ENCODE measurements around the gene PGR. TPM values are rescaled to one million over a fixed set of nuclear protein-coding genes. Genes with fewer than 3 reads are reported as not detected.

Gene PGR
- total RNA-seq, 1 experiment from 2014 or later, result 0.20 TPM

- no peak for TF ChIP-seq FOXK1 (CRISPR knock-in tag; IDR thresholded peaks at IDR 0.05)
- TF ChIP-seq, protein P1, sequence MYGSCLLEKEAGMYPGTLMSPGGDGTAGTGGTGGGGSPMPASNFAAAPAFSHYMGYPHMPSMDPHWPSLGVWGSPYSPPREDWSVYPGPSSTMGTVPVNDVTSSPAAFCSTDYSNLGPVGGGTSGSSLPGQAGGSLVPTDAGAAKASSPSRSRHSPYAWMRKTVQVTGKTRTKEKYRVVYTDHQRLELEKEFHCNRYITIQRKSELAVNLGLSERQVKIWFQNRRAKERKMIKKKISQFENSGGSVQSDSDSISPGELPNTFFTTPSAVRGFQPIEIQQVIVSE (CRISPR knock-in tag; IDR thresholded peaks at IDR 0.05; ENCODE audit: borderline replicate concordance), result no peak
- no peak for TF ChIP-seq ATF6 (CRISPR knock-in tag; IDR thresholded peaks at IDR 0.05)
- TF ChIP-seq FOXP1 (CRISPR knock-in tag; IDR thresholded peaks at IDR 0.05; ENCODE audit: borderline replicate concordance), result no peak
- TF ChIP-seq, protein P2, sequence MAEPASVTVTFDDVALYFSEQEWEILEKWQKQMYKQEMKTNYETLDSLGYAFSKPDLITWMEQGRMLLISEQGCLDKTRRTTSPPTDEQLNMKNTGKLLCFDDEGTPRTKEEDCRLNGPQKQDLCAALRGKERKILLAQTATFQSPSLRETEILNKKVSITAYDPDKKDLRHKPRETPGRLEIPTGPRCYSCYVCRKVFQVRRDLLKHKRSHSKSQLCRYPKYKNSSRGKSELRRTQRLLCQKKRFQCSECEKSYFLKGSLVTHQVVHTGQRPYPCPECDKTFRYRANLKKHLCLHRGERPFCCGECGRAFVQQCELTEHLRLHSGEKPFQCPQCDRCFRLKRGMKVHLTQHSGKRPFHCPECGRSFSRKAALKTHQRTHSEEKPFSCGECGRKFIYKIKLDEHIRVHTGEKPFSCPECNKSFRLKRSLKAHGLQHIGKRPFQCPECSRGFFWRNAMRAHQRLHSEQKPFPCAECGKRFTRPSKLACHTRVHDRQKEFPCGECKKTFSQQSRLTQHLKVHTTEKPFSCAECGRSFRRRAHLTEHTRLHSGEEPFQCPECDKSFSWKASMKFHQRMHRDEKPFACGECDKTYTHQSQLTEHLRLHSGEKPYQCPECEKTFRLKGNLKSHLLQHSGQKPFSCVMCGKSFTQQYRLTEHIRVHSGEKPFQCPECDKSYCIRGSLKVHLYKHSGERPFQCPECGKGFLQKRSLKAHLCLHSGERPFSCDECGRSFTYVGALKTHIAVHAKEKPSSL (CRISPR knock-in tag; conservative IDR thresholded peaks at IDR 0.05), result no peak
- TF ChIP-seq, protein P3, sequence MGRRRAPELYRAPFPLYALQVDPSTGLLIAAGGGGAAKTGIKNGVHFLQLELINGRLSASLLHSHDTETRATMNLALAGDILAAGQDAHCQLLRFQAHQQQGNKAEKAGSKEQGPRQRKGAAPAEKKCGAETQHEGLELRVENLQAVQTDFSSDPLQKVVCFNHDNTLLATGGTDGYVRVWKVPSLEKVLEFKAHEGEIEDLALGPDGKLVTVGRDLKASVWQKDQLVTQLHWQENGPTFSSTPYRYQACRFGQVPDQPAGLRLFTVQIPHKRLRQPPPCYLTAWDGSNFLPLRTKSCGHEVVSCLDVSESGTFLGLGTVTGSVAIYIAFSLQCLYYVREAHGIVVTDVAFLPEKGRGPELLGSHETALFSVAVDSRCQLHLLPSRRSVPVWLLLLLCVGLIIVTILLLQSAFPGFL (CRISPR knock-in tag; IDR thresholded peaks at IDR 0.05; ENCODE audit: borderline replicate concordance), result no peak
- no peak for TF ChIP-seq MYBL2 (CRISPR knock-in tag; IDR thresholded peaks at IDR 0.05)
- TF ChIP-seq GTF2I (CRISPR knock-in tag; conservative IDR thresholded peaks at IDR 0.05), result no peak
- no peak for TF ChIP-seq SOX15 (CRISPR knock-in tag; IDR thresholded peaks at IDR 0.05)
- TF ChIP-seq, protein P4, sequence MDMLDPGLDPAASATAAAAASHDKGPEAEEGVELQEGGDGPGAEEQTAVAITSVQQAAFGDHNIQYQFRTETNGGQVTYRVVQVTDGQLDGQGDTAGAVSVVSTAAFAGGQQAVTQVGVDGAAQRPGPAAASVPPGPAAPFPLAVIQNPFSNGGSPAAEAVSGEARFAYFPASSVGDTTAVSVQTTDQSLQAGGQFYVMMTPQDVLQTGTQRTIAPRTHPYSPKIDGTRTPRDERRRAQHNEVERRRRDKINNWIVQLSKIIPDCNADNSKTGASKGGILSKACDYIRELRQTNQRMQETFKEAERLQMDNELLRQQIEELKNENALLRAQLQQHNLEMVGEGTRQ (CRISPR knock-in tag; IDR thresholded peaks at IDR 0.05), result no peak
- no peak for TF ChIP-seq SMAD3 (CRISPR knock-in tag; IDR thresholded peaks at IDR 0.05; ENCODE audit: borderline replicate concordance)
Observed at GRCh38 chr11:101061606-101062005, 68.0 kb downstream of the PGR start (continued).

- no peaks in the 10 kb centered on the region for H3K9me3 Mint-ChIP-seq
- no peak overlapping the region for H3K27ac Mint-ChIP-seq
- ChIA-PET CTCF (no interaction called here), POLR2A (no interaction called here)
- no peaks in the 10 kb centered on the region for H3K36me3 Mint-ChIP-seq
- no peak for DNase-seq (ENCODE audit: low spot score)
- ATAC-seq, result no peak
- no peaks in the 10 kb centered on the region for H3K27me3 Mint-ChIP-seq (ENCODE audit: low read depth)
- no peak overlapping the region for H3K4me3 Mint-ChIP-seq
- no peaks in the 10 kb centered on the region for H3K4me1 Mint-ChIP-seq
- TF ChIP-seq PRDM15 (CRISPR knock-in tag; IDR thresholded peaks at IDR 0.05) (no peak), GABPB1 (CRISPR knock-in tag; IDR thresholded peaks at IDR 0.05) (no peak), ZNF671 (CRISPR knock-in tag; IDR thresholded peaks at IDR 0.05) (no peak), ZNF423 (CRISPR knock-in tag; IDR thresholded peaks at IDR 0.05) (no peak), TEAD4 (CRISPR knock-in tag; IDR thresholded peaks at IDR 0.05) (no peak), NR1H2 (CRISPR knock-in tag; IDR thresholded peaks at IDR 0.05) (no peak), EMX1 (CRISPR knock-in tag; IDR thresholded peaks at IDR 0.05) (no peak), CTCF (IDR thresholded peaks at IDR 0.05) (no peak), MXD4 (CRISPR knock-in tag; IDR thresholded peaks at IDR 0.05; ENCODE audit: borderline replicate concordance) (no peak)
- TF ChIP-seq, protein P5, sequence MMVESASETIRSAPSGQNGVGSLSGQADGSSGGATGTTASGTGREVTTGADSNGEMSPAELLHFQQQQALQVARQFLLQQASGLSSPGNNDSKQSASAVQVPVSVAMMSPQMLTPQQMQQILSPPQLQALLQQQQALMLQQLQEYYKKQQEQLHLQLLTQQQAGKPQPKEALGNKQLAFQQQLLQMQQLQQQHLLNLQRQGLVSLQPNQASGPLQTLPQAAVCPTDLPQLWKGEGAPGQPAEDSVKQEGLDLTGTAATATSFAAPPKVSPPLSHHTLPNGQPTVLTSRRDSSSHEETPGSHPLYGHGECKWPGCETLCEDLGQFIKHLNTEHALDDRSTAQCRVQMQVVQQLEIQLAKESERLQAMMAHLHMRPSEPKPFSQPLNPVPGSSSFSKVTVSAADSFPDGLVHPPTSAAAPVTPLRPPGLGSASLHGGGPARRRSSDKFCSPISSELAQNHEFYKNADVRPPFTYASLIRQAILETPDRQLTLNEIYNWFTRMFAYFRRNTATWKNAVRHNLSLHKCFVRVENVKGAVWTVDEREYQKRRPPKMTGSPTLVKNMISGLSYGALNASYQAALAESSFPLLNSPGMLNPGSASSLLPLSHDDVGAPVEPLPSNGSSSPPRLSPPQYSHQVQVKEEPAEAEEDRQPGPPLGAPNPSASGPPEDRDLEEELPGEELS (CRISPR knock-in tag; IDR thresholded peaks at IDR 0.05), result no peak
- TF ChIP-seq, protein P6, sequence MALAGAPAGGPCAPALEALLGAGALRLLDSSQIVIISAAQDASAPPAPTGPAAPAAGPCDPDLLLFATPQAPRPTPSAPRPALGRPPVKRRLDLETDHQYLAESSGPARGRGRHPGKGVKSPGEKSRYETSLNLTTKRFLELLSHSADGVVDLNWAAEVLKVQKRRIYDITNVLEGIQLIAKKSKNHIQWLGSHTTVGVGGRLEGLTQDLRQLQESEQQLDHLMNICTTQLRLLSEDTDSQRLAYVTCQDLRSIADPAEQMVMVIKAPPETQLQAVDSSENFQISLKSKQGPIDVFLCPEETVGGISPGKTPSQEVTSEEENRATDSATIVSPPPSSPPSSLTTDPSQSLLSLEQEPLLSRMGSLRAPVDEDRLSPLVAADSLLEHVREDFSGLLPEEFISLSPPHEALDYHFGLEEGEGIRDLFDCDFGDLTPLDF (CRISPR knock-in tag; IDR thresholded peaks at IDR 0.05), result no peak
Observed at GRCh38 chr11:101059331-101059730, 70.3 kb downstream of the PGR start.

All from WTC11 (cell line).